IPS DF 4.7 (cell line): ENCODE measurements around the gene ZBTB34.

Experiments
- DNase-seq: peaks from one replicate; pipeline ENCODE4 v3.0.0-alpha.2; 2013; ENCODE audit warnings: low spot score; ENCODE audit errors: extremely low read depth

The ZBTB34 gene

GRCh38 chr9:126842977-126843799 is 17.3 kb upstream of the ZBTB34 start:
- DNase-seq = no peak

GRCh38 chr9:126844085-126844484 is 16.4 kb upstream of the ZBTB34 start:
- no peak for DNase-seq

GRCh38 chr9:126847051-126847450 is 13.4 kb upstream of the ZBTB34 start:
- no peak for DNase-seq

- DNase-seq = no peak
Measured at GRCh38 chr9:126849591-126850225, 10.7 kb upstream of the ZBTB34 start.

DNA sequence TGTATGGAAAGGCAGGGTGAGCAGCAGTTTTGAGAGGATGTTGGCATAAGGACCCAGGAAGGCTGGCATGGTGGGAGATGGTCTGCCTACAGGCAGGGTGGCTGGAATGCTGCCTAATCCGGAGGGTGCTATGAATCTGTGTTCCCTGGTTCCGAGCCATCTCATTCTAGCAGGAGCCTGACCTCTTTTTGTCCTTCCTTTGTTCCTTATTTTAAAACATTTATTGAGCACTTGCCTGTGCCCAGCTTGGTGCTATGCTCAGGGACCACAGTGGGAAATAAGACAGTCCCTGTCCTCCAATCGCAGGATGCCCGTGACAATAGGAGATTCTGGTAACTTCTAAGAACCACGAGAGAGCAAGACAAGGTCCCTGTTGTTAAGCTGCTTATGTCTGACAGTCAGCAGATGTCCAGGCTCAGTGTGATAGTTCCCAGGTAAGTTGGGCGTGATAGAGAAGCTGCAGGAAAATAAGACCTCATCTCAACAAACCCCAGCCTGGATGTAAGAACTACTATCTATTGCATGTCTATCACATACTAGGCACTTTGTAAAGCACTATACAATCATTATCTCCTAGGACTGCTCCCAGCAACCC is 9.1 kb upstream of the ZBTB34 start:
- no peak for DNase-seq

DNA sequence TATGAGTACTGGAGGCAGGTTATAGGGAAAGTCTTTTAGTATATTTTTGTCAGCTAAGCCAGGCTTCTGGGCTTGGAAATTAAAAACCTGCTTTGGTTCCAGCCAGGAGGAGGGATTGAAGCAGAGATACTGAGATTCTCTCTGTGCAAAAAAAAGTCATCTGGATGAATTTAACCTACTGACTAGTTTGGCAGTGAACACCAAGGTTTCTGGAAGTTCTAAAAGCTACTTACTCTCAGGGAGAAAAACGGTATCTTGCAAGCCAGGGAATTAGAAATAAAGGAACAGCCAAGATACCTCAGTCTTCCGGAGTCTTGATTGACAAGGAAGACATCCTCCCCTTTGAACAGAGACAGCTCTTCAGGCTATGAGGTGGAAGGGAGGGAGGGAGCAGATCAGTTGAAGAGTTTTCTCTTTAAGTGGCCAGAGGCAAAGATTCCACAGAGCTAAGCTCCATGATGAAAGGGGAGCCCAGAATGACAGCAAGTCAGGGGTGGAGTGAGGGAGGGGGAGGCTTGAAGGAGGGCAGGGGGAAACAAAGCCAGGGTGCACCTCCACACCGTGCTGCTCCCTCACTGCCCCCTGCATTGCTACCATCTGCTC is 8.3 kb upstream of the ZBTB34 start:
- DNase-seq = no peak

GRCh38 chr9:126853667-126854066 is 6.8 kb upstream of the ZBTB34 start:
- DNase-seq = no peak

DNA sequence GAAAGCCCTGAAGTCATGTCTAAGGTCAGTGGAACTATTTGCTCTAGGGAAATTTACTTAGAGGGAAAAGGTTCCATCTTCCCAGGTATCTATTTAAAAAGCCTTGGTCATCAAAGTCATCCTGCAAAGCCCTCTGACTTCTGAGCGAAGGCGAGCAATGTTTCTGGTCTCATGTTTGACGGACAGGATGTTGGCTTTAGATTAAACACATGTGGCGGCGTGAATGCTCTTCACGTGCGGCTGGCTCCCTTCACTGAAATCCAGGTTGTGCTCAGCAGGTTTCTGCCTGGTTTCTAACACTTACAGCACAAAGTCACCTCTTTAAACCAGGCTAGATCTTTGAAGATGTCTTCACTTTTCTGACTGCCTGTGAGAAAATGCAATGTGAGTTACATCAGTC is 5.7 kb upstream of the ZBTB34 start:
- no peak for DNase-seq

GRCh38 chr9:126856326-126856877 is 4.0 kb upstream of the ZBTB34 start:
- DNase-seq = no peak

DNA sequence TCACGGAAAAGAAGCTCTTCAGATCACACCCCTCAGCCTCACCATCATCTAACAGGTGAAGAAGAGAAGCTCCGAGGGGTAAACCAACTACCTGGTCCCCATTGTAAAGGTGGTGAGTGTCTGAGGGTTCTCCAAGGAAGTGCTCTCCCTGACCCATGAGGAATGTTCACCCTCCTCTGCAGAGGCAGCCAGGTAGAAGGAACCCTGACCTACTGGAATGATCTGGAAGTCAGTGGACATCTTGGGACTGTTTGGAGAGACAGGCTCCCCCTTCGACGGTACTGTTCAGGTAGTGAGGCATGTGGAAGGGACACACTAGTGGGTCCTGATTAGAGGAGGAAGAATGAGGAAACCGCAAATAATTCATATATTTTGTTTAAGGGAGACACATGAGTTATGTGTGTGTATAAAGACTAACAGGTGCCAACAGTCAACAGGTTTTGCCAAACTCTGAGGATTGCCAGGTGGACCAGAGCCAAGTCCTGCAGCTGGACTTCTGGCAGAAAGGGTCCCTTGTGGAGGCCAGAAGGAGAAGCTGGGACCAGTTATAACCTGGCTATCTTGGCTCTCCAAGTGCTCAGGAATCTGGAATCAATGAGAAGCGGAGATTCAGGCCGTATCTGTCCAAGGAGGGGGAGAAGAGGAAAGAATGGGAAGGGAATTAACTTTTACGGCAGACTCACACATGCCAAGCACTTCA is 3.0 kb upstream of the ZBTB34 start:
- DNase-seq = no peak

GRCh38 chr9:126859111-126859510 is 1.3 kb upstream of the ZBTB34 start:
- DNase-seq = no peak

DNA sequence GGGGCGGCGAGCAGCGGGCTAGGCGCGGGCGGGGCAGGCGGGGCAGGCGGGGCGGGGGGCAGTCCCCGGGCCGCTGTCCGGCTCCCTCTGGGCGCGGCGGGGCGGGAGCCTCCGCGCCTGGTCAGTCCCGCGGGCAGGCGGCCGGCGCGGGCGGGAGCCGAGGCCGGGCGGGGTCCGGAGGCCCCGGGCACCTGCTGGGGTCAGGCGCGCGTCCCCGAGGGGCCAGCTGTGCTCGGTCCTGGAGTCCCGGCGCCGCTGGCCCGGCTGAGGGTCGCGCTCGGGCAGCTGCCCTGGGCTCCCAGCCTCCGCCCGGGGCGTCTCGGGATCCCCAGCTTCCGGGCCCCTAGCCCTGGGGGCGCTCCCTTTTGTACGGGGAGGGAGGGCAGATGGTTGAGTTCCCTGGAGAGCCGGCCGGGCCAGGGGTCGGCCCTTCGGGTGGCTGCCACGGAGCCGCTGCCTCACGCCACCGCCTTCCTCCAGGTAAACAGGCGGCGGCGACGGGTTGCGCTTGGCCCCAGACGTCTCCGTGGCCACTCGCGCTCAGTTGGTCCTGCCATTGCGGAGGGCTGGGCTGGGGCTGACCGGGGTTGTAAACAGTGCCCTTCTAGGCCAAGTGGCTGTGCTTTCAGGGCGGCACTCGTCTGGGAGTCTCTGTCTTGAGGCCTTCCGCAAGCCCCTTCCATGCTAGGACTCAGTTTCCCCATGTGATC is 473 bp downstream of the ZBTB34 start:
- no peak for DNase-seq

DNA sequence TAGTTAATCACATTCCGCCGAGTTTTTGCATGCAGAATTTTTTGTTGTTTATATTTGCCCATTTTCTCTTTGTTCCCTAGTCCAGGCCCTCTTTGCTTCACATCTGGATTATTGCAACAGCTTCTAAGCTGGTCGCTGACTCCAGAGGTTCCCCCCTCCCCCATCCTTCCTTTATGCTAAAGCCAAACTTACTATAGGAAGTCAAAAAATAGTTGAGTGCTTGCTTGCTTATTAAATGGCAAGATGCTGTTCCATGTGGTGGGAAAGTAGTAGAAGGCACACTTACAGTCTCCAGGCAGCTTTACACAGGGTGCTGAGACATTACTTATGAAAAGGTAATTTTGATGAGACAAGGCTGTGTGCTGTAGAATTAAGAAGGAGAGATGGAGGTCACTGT is 1.3 kb downstream of the ZBTB34 start:
- DNase-seq = no peak

GRCh38 chr9:126862104-126862761 is 1.8 kb downstream of the ZBTB34 start:
- DNase-seq = no peak

GRCh38 chr9:126864771-126865170 is 4.3 kb downstream of the ZBTB34 start:
- no peak for DNase-seq

DNA sequence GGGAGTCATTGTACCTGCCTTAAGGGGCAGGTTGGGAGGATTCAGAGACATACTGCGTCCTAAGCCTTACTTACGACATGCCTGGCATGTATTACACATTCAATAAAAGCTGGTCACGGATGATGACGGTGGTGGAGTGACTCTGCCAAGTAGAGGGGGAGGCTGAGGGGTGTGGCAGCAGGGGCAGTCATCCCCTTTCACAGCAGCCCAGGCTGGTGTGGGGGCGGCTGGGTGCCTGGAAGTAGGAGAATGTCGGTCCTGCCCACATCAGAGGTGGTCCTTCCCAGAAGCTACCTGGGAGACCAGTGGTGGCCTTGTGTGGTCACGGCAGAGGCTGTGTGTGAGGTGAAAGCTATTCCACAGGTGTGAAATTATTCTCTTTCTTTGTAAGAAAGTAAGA is 8.9 kb downstream of the ZBTB34 start:
- DNase-seq = no peak

DNA sequence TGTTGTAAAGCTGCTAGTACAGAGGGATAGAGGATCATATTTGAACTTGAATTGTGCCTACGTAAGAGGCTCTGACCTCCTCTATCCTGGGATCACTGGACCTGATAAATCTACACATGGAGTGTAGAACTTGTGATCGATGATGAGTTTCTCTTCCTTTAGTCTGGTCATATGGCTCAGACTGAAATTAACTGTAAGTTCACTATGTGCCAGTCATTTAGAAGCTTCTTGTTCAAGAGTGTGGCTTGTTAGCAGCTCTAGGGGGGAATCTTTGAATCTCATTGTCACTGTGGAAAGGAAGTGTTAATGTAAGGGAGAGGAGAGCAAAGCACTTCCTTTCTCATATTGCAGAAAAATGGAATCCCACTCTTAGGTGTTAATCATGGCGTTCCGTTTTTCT is 12.1 kb downstream of the ZBTB34 start:
- no peak for DNase-seq

GRCh38 chr9:126874546-126875314 is 14.3 kb downstream of the ZBTB34 start:
- DNase-seq = no peak

DNA sequence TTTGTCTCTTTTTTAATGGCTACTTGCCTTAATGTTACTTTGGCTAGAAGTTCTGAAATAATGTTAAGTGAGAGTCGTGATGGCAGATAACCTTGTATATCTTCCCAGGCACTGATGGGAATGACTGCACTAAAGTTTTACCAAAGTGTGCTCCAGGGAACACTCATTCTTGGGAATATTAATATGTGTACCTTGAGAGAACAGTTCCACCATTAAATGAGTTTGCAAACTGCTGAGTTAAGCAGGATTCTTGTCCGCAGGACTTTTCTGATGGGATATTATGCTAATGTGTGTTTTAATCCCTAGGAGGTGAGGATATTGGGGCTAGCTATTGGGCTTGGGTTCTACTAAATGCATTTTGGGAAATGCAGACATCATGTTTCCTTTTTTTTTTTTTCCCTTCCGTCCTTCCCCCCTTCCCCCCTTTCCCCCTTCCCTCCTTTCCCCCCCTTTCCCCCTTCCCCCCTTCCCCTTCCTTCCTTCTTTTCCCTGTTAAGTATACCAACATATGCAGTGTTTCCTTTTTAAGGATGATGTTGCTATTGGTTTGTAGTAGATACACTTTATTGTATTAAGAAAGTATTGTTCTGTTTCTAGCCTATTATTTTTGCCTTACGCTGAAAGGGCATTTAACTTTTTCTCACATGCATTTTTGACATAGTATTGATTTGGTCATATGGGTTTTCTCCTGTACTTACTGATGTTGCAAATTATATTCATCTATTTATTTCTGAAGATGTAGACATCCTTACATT is 15.5 kb downstream of the ZBTB34 start:
- DNase-seq = no peak
